Psoas muscle (tissue), 8 donors: ENCODE results near the gene PIK3AP1. TPM values are rescaled to one million over a fixed set of nuclear protein-coding genes. Genes with fewer than 3 reads are reported as not detected.

Source experiments
- ATAC-seq, 4 donors: fragments of 200-7000 bp; cut with Tn5 transposase; one replicate each; pipeline ENCODE4 v1.9.1; 2020; ENCODE audit warnings: moderate library complexity in 3 of 4, mild to moderate bottlenecking in 2 of 4
- DNase-seq, 2 donors: peaks; one replicate each; pipeline ENCODE4 v3.0.0-alpha.2; 2020
- H3K27ac ChIP-seq: fragments of 200-600 bp; one replicate; pipeline ENCODE4 v1.8.0; 2022
- H3K27me3 ChIP-seq, 3 donors: fragments of 200-600 bp in 1 of 3; one replicate each; pipeline versions ENCODE4 v1.6.1 to v1.8.0; 2013 to 2022; ENCODE audit warnings: low read length in 2 of 3, mild to moderate bottlenecking in 2 of 3, moderate library complexity in 1 of 3; ENCODE audit not compliant: insufficient read depth in 3 of 3
- H3K36me3 ChIP-seq, 2 donors: fragments of 200-600 bp in 1 of 2; one replicate each; pipeline versions ENCODE4 v1.6.1 to v1.8.0; 2013 to 2022; ENCODE audit warnings: low read depth in 1 of 2, mild to moderate bottlenecking in 1 of 2, moderate library complexity in 1 of 2; ENCODE audit not compliant: insufficient read depth in 1 of 2
- H3K4me1 ChIP-seq: fragments of 200-600 bp; one replicate; pipeline ENCODE4 v1.8.0; 2022
- H3K4me3 ChIP-seq: fragments of 200-600 bp; one replicate; pipeline ENCODE4 v1.8.0; 2022; ENCODE audit warnings: mild to moderate bottlenecking
- H3K9me3 ChIP-seq: fragments of 200-600 bp; one replicate; pipeline ENCODE4 v1.8.0; 2022
- WGBS, 3 donors: extraction: QIAGEN DNeasy Blood & Tissue Kit; methylation state at CpG; one replicate each; pipeline versions ENCODE4 v1.1.6 to v1.1.7; 2013; 5-methylcytosine and 5-hydroxymethylcytosine counted together
- intact Hi-C, 2 donors: fragments of 100-400 bp; cut with DNase I; formaldehyde crosslinking; loops; one replicate each; pipeline versions ENCODE4 v1.11.0 to v1.14.2; 2022
- polyA plus RNA-seq, 3 donors: library from polyadenylated mRNA; stranded (reverse); fragments of 200-250 nt; gene quantifications; one replicate each; pipeline ENCODE4 v1.2.3, GENCODE V29; 2013
- total RNA-seq, 4 donors: library from RNA; stranded (reverse); fragmentation: NEBNext Ultra II Directional in 2 of 4; extraction: Animal tissue kit (Norgen Biotek cat#: 25700) in 2 of 4; gene quantifications; one replicate each; pipeline versions ENCODE4 v1.2.1 to v1.2.4, GENCODE V29; 2021 to 2023
- TF ChIP-seq, protein P1 (sequence below): fragments of 200-600 bp; IDR thresholded peaks from one replicate; pipeline ENCODE4 v1.8.0; 2022; ENCODE audit warnings: antibody characterized with exemption
- donor health status: healthy with polysubstance abuse.
- donor health status: DM: no; HTN: no; CAD: no; lungs with moderate emphysema.
- donor health status: Bipolar disorder and iron deficiency.
- donor health status: healthy.
- donor health status: DM: yes; HTN: yes; CAD: no.
- donor health status: DM: no; HTN: no; CAD: no.
- donor health status: DM: no; HTN: no; CAD: no.
- donor health status: DM: yes; HTN: yes; CAD: no.

Gene PIK3AP1
- total and polyA plus RNA-seq, 7 donors = 0.17 to 8.6 (median 1.8) TPM

- Histone ChIP-seq H3K27ac (no peak overlapping the region), H3K4me3 (no peak overlapping the region), H3K4me1 (peaks cover 44% of the 10 kb centered on the region), H3K9me3 (no peaks in the 10 kb centered on the region), H3K27me3 (no peaks in the 10 kb centered on the region), H3K36me3 (peaks cover 2 to 9% of the 10 kb centered on the region in 2 donors)
- WGBS, 3 donors = 58 to 73% (median 64%) methylated on average over 5 of the region's 5 CpGs
- intact Hi-C loops = no loop called here
- ATAC-seq (peak in 3 of 4 donors; percentile 50 to 76 (median 70)), DNase-seq (no peak)
- TF ChIP-seq, protein P1, sequence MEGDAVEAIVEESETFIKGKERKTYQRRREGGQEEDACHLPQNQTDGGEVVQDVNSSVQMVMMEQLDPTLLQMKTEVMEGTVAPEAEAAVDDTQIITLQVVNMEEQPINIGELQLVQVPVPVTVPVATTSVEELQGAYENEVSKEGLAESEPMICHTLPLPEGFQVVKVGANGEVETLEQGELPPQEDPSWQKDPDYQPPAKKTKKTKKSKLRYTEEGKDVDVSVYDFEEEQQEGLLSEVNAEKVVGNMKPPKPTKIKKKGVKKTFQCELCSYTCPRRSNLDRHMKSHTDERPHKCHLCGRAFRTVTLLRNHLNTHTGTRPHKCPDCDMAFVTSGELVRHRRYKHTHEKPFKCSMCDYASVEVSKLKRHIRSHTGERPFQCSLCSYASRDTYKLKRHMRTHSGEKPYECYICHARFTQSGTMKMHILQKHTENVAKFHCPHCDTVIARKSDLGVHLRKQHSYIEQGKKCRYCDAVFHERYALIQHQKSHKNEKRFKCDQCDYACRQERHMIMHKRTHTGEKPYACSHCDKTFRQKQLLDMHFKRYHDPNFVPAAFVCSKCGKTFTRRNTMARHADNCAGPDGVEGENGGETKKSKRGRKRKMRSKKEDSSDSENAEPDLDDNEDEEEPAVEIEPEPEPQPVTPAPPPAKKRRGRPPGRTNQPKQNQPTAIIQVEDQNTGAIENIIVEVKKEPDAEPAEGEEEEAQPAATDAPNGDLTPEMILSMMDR = no peak
Measured at GRCh38 chr10:96573036-96573435, 147.3 kb downstream of the PIK3AP1 start.

- H3K27ac ChIP-seq = no peak overlapping the region
- peaks cover 31% of the 10 kb centered on the region for H3K4me1 ChIP-seq
- H3K9me3 ChIP-seq = no peaks in the 10 kb centered on the region
- H3K36me3 ChIP-seq = peaks cover 2 to 8% of the 10 kb centered on the region in 2 donors
- DNase-seq (no peak), ATAC-seq (peak in 3 of 4 donors; percentile 31 to 61 (median 46))
- WGBS, 3 donors = 76 to 87% (median 77%) methylated on average over 10 of the region's 10 CpGs
- intact Hi-C loops = no loop called here
- TF ChIP-seq, protein P1 = no peak
- no peak overlapping the region for H3K4me3 ChIP-seq
- no peaks in the 10 kb centered on the region for H3K27me3 ChIP-seq
Measured at GRCh38 chr10:96570983-96571964, 149.0 kb downstream of the PIK3AP1 start.

DNA sequence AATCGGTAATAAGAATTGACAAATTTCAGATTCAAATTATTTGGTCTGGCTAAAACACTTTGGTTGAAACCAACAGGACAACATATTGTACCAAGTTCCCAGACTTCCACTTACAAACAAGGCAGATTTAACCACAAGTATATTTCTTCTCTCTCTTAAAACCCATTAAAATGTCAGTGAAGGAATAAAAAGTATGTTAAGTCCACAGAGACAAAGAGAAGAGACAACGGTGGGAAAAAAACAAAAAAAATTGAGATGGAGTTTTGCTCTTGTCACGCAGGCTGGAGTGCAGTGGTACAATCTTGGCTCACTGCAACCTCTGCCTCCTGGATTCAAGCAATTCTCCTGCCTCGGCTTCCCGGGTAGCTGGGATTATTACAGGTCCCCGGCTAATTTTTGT, 149.8 kb downstream of the PIK3AP1 start:
- Histone ChIP-seq H3K4me1 (peaks cover 31% of the 10 kb centered on the region), H3K27ac (no peak overlapping the region), H3K4me3 (no peak overlapping the region), H3K27me3 (no peaks in the 10 kb centered on the region), H3K9me3 (no peaks in the 10 kb centered on the region), H3K36me3 (peaks cover under 1 to 2% of the 10 kb centered on the region in 2 donors)
- DNase-seq (no peak), ATAC-seq (no peak)
- intact Hi-C loops = no loop called here
- TF ChIP-seq, protein P1 = no peak
- 82 to 91% (median 84%) methylated on average over 6 of the region's 6 CpGs for WGBS, 3 donors

GRCh38 chr10:96568402-96568801, 151.9 kb downstream of the PIK3AP1 start:
- Histone ChIP-seq H3K27ac (no peak overlapping the region), H3K4me1 (peaks cover 26% of the 10 kb centered on the region), H3K27me3 (no peaks in the 10 kb centered on the region), H3K4me3 (no peak overlapping the region), H3K9me3 (no peaks in the 10 kb centered on the region), H3K36me3 (peaks cover 2 to 4% of the 10 kb centered on the region in 2 donors)
- DNase-seq (no peak), ATAC-seq (no peak)
- TF ChIP-seq, protein P1 = no peak
- 87 to 100% (median 89%) methylated on average over 1 of the region's 1 CpG for WGBS, 3 donors
- intact Hi-C loops = no loop called here
